Lung microvascular endothelial cell (primary cell): ENCODE measurements around the gene HOXC5. TPM values are rescaled to one million over a fixed set of nuclear protein-coding genes. Genes with fewer than 3 reads are reported as not detected.

ENCODE experiments used
- DNase-seq, 2 donors: peaks; one replicate each; pipeline versions ENCODE4 v3.0.0 to v3.0.0-alpha.2; 2010; ENCODE audit warnings: low read depth in 2 of 2
- total RNA-seq: library from RNA; depleted of rRNA; stranded (reverse); fragments of >200 nt; gene quantifications from 2 replicates; pipeline ENCODE4 v1.2.1, GENCODE V29; 2014

Gene HOXC5
- not detected in 2 replicates for total RNA-seq

DNA sequence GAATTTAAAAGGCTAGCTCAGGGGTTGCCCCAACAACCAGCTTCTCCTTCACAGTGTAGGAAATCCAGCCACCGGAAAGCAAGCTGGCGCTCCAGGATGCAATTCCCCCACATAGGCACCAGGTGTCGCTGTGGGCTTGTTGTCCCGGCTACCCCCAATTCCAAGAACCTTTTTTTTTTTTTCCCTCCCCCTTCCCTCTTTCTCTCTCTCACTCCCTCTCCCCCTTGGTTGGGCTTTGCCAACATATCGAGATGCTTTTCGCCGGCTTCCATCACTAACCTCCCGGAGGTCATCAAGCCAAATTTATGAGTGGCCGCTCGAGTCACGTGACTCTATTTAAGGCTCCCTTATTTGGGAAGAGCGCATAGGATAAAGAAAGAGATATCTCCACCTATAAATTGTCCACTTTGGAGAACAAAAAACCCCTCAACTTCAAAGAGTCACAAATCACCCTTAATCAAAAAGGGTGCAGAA, at the start of gene HOXC5:
Gene HOXC5 (plus strand): TSS at position 424 of the 474 bp plus-strand sequence. CDS start 73 bp downstream, outside the sequence.
- DNase-seq, result peak; percentile 48 to 63

DNA sequence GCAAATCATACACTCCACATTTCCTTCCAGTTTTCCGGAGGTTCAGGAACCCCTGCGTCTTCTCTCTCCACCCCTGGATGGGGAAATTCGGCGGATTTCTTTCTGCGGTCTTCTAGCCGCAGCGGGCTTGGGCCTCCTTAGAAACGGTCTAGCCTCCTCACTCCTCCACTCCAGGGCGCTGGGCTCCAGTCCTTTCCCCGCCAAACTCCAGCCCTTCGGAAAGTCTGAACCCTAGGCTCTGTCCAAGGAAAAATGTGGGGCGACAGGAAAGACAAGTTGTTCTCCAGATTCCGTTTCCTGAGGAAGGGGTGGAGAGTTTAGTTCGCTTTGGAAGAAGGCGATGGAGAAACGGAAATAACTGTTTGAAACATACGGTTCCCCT, 49.3 kb upstream of the HOXC5 start:
- no peak for DNase-seq

DNA sequence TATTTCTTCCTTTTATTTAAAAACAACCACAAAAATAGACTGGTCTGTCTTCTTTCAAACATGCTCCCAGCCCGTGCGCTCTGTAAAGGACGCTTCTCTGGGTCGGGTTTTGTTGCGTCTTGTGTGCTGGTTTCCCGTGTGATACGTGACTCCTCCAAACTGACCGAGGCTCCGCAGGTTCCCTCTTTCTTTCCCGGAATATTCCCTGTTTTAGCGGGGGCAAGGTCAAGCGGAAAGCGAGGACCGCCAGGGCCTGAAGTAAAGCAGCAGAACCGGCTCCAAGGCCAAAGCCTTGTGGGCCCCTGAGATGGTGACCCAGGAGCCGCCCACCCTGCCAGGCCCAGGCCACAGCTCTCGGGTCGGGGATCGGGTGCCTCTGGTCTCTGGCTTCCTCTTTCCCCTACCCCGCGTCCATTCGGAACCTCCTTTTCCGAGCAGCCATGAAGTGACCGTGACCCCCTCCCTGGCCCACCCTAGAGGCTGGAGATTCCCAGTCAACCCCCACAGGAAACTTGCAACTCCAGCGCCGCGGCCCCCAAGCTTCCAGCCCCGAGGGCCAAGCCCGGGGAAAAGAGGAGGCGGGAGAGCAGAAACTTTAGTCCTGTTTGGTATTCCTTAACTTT, 48.8 kb upstream of the HOXC5 start:
- no peak for DNase-seq

DNA sequence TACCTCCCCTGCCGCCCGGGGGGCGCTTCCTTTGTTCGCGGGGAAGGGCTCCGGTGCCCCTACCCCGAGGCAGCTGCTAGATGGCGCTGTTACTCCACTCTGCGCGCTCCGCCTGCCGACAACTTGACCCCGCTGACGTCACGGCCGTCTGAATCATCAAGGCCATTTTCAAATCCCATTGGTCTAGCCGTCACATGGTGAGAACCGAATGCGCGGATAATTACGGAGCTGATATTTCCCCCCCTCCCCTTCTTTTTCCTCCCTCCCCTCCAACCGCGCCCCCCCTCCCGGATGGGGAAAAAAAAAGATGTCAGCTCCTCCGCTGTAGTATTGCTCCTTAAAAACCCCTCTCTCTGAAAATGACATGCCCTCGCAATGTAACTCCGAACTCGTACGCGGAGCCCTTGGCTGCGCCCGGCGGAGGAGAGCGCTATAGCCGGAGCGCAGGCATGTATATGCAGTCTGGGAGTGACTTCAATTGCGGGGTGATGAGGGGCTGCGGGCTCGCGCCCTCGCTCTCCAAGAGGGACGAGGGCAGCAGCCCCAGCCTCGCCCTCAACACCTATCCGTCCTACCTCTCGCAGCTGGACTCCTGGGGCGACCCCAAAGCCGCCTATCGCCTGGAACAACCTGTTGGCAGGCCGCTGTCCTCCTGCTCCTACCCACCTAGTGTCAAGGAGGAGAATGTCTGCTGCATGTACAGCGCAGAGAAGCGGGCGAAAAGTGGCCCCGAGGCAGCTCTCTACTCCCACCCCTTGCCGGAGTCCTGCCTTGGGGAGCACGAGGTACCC, 47.8 kb upstream of the HOXC5 start, which contains the start of gene HOXC10:
Gene HOXC10 (plus strand): TSS at position 246 of the 791 bp plus-strand sequence. CDS start 114 bp downstream, at position 360.
- DNase-seq, result peak; percentile 85 to 87

DNA sequence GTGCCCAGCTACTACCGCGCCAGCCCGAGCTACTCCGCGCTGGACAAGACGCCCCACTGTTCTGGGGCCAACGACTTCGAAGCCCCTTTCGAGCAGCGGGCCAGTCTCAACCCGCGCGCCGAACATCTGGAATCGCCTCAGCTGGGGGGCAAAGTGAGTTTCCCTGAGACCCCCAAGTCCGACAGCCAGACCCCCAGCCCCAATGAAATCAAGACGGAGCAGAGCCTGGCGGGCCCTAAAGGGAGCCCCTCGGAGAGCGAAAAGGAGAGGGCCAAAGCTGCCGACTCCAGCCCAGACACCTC, 47.2 kb upstream of the HOXC5 start:
- no peak for DNase-seq

DNA sequence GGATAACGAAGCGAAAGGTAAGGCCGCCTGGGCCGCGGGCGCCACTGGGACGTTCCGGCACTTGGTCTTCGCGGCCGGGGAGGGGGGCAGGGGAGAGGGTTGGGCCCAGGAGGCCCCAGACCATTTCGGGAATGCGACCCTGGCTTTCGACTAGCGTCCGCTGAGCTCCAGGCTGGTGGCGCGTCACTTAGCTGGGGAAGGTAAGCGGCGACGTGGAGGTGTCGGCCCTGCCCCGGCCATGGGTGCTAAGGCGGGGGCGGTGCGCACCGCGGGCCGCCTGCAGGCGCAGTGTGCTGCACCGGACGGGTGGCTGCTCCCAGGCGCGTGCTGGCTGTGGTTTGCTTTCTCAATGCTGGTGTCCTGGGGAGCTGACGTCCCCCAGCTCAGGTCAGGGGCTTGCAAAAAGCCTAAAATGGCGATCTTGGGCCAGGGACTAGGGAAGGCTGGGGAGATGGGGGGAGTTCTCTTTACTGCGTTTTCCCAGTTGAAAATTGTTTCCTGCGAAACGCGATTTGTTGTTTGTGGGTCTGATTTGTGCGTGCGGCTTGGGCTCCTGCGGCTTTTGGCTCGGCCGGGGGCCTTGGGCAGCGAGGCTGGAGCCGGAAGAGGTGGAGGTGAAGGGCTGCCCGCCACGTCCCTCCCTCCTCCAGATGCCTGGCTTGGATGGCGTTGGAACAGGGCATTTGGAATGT, 46.7 kb upstream of the HOXC5 start:
- DNase-seq, result no peak

DNA sequence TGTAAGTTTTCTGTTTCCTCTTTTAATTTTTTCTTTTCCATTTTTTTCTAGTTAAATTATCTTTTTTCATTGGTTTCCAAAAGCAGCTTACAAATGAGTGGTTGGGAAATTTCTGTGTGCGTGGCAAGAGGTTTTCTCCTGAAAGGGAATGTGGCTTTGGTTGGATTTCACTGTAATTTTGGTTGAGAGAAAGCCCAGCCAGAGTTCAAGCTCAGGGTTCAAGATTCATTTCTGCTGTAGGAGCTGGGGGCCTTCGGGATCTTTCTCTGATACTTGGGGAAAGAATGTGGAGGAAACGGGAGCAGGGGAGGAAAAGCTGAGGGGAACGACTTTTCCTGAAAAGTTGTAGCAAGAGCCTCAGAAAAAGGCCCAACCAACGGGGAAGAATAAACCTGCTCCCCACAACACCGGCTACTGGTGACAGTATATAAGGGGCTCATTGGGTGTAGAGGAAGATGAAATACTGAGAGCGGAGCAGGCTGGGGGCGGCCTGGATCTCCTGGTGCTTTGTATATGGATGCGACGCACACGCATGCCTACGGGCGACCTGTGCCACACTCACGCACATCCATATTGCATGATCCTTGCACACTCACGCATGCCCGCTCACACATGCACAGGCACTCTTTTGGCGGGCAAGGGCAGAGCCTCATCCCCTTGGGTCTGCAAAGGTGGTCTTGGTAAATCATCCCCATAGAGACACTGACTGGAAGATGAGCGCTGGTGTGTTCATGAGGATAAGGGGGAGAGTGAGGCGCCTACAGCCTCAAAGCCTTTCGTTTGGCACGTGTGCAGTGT, 46.0 kb upstream of the HOXC5 start:
- no peak for DNase-seq

DNA sequence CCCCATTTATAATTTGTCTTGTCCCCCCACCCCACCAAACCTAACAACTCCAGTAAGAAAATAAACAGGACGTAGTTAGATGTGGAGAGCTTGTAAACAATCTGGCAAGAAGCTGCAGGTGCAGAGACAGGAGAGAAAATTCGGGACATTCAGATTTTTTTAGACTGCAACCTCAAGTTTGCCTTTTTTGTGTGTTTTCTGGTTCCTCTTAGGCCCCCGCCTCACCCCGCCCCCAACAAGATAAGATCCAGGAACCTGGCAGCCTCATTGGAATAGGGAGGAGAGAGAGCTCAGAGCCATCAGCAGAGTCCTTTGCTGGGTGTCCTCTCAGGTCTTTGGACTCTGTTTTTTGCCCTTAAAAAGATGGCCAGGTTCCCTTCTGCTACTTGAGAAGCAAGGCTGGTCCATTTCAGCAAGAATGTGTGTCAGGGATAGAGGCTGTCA, 45.0 kb upstream of the HOXC5 start:
- DNase-seq, result no peak

DNA sequence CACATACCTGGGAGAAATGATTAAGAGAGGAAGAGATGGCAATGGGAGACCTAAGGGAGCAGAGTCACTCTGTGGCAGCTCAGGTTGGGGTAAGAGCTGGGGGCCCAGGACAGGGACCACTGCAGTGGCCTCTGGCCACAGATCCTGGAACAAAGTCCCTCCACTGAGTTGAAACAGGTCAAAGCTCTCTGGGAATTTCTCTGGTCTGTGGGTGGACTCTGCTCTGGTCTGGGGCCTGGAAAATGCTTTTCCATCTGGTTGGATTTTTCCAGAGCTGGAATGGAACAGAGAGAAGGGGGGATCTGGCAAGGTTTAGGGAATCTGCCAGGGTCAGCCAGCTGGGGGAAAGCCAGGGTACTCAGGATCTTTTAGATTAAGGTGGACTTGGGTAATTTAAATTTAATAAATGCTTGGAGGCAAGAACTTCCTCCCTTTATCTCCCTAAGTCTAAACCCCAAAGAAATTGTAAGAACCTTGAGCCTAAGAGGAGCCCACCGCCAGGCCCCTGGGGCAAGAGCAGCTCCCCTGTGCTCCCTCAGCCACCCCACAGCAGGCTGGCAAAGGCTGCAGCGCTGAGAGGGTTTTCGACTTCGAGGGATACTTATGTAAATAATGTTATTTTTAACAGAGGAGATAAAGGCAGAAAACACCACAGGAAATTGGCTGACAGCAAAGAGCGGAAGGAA, 44.2 kb upstream of the HOXC5 start:
- no peak for DNase-seq

DNA sequence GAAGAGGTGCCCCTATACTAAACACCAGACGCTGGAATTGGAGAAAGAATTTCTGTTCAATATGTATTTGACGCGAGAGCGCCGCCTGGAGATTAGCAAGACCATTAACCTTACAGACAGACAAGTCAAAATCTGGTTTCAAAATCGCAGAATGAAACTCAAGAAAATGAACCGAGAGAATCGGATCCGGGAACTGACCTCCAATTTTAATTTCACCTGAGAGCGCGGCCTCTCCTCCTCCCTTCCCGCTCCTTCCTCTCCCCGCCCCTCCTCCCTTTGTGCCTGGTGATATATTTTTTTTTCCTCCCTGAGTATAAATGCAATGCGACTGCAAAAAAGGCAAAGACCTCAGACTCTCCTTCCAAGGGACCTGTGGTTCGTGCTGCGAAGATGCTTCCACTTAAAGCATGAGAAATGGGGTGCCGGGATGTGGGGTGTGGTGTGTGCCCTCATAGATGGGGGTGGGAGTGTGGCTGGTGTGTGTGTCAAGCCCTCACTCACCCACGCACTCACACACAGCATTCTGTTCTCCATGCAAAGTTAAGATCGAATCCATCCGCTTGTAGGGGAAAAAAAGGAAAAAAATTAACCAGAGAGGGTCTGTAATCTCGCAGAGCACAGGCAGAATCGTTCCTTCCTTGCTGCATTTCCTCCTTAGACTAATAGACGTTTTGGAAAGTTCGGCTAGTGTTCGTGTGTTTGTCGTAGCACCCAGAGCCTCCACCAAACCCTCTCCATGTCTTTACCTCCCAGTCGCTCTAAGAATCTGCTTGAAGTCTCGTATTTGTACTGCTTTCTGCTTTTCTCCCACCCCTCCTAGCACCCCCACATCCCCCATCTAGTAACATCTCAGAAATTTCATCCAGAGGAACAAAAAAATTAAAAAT, 43.4 kb upstream of the HOXC5 start:
- DNase-seq, result peak; percentile 26 to 64

DNA sequence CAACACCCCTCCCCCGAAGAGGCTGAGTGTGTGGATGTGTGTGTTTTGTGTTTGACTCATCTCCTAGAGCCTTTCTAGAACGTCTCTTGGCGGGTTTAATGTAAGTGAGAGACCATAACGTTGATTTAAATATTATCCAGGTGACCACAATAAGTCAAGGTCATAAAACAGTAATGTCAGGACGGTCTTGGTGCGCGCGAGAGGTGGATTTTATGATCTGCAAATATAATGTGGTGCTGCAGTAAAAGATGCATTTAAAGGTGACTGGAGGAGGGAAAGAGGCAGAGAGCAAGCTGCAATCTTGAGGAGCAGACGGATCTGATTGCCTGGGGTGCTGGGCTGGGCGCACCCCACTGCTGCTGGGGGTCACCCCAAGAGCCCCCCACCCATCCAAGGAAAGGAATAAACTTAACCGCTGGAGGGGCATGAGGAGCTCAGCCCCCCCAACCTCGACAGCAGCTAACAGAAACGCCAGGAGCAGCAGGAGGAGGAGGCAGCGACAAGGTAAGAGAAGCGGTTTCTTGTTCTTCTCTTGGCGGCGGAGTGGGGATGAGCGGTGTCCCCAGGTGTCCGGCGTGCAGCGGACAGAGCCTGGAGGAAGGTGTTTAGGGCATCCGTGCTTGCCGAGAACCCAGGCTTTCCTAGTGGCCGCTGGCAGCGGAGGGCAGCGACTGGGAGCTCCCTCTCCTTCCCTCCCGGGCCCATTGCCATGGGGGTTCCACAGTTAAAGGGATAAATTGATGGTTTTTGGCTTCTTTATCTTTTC, 42.4 kb upstream of the HOXC5 start:
- DNase-seq, result no peak

DNA sequence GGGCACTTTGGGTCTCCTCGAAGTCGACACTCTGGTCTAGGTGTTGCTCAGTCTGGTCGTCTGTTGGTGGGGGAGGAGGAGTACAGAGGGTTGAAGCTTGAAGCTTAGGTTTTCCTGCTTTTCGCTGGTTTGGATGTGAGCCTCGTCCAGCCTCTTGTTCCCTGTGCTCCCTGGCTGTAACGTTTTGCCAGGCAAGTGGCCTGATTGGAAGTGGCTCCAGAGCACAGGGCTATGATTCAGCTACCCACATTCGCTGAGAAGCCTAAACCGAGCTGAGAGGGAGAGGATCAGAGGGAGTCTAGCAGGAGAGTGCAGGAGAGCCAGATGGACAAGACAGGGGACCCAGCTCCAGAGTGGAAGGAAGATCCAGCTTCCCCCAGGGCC, 41.8 kb upstream of the HOXC5 start:
- no peak for DNase-seq

DNA sequence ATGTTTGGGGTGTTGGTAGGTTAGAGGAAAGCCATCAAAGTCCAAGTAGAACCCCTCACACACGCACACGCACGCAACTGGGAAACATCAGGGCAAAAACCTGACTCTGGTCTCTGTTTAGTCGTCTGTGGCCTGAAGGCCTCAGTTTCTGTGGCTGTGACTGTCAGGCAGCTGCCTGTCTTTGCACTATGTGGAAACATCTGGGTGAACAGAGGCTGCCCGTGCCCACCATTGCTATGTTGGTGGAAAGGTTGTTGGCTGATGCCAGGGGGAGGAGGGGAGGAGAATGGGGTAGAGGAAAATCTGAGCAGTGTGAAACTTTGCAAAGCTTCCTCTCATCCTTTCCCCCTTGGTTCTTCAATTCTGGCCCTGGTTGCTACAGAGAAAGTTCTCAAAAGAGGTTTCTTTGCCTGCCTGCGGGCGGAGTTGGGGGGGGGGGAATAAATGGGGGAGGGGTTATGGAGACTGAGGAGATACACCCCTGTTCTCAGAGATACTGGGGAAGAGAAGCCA, 40.4 kb upstream of the HOXC5 start:
- DNase-seq, result no peak

DNA sequence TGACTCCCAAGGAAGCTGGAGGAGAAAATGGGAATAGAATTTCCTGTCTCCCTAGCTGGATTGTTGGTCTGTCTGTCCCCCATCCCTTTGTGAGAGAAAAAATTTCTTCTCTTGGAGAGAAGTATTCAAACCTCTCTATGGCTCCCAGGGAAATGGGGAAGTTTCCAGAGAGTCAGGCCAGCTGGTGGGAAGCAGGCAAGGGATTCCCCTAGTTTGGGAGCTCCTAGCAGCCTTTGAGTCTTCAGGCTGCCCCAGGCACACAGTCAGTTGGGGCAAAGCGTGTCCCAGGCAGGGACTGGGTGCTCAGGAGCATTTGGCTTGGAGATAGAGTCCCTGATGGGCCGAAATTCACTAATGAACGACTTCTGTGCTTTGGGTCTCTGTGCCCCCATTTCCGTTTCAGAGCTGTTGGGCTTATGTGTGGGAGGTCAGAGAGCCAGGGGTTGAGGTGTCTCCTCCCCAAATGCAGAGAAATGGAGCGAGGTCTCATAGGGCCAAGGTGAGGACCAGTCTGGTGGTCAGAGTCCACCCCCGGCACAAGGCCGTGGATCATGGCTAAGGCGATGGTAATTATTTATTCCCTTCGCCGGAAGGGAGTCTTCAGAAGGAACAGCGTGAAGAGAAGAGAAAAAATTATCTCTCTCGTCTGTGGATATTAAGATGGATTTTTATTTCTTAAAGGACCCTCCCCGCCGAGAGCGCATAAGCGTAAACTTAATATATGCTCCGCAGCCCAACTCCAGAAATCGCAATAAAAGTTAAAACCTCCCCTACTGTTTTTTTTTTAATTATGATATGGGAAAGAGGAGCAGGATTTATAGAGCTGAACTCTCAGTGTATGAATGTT, 39.5 kb upstream of the HOXC5 start:
- no peak for DNase-seq

DNA sequence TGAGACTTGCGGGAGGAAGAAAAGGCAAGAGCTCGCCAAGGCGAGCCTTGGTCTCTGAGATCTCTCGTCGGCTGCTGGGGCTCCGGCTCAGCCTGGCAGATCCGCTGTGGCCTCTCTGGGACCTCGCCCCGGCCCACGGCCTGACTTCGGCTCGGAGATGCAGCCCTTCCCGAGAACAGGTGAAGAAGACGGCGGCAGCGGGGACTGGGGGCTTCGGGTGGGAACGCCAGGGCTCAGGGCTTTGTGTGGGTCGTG, 38.9 kb upstream of the HOXC5 start:
- DNase-seq, result no peak

DNA sequence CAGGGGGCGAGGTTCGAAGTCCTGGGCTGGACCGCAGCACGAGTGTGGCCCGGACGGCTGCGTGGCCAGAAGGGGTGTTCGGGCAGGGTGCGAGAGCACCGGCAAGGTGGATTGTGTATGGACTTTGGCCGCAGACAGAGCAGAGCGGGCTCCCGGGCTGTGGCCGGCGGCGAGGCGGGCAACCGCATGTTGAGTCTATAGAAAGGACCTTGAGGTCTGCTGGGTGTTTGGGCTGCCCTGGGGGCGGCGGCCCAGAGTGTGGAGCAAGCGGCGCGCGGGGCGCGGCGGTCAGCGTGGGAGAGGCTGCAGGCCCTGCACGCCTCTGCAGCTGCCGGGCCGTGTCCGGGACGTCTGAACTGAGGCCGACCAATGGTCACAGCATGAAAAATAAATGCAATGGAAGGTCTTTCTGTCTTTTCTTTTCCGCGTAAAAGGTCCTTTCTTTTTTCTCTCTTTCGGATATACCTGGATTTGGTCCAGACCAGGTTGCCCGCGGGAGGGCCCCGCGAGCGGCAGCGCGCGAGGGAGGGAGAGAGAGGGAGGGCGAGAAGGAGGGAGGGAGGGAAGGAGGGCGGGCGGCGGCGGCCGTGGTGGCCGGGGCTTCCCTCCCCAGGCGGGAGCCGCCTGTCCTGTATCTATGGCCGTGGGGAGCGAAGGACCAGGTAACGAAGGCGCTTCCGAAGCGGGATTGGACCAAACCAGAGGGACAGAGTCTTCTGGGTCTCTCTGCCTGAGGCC, 38.4 kb upstream of the HOXC5 start:
- DNase-seq, result no peak

DNA sequence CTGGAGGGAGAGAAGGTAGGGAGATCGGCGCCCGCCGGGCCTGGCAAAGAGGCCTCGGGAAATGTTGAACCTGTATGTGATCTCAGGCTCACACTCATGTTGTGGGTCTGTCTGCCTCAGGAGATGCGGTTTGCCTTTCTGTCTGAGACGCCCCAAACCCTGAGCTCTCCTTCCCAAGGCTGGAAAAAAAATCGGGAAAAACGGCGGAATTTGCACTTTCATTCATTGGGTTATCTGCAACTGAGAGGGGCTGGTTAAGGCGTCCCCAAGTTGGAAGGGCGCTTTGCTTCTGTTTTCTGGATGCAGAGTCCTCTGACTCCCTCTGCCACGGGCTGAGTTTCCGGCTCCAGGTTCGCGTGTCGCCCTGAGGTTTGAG, 37.9 kb upstream of the HOXC5 start:
- no peak for DNase-seq
